ENCODE results near the gene IGFL1.

DNA sequence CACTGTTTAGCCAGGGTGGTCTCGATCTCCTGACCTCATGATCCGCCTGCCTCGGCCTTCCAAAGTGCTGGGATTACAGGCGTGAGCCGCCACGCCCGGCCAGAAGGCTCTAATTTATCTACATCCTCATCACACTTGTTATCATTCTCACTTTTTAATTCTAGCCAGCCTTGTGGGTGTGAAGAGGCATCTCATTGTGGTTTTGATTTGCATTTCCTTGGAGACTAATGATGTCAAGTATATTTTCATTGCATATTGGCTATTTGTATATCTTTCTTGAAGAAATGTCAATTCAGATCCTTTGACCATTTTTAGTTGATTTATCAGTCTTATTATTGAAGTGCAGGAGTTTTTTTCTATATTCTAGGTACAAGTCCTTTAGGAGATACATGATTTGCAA lies 39.6 kb downstream of the IGFL1 start:
- no peak for TF ChIP-seq POLR2A (IDR thresholded peaks at IDR 0.05)
- TF ChIP-seq, protein P1, sequence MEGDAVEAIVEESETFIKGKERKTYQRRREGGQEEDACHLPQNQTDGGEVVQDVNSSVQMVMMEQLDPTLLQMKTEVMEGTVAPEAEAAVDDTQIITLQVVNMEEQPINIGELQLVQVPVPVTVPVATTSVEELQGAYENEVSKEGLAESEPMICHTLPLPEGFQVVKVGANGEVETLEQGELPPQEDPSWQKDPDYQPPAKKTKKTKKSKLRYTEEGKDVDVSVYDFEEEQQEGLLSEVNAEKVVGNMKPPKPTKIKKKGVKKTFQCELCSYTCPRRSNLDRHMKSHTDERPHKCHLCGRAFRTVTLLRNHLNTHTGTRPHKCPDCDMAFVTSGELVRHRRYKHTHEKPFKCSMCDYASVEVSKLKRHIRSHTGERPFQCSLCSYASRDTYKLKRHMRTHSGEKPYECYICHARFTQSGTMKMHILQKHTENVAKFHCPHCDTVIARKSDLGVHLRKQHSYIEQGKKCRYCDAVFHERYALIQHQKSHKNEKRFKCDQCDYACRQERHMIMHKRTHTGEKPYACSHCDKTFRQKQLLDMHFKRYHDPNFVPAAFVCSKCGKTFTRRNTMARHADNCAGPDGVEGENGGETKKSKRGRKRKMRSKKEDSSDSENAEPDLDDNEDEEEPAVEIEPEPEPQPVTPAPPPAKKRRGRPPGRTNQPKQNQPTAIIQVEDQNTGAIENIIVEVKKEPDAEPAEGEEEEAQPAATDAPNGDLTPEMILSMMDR (IDR thresholded peaks at IDR 0.05) = no peak

All from esophagus squamous epithelium (tissue), 4 donors.